ENCODE results near the gene CD48. TPM values are rescaled to one million over a fixed set of nuclear protein-coding genes. Genes with fewer than 3 reads are reported as not detected.
"Not testable (repeated sequence)": the region's sequence is repeated elsewhere in the genome, so short reads cannot be mapped to it uniquely, and the experiment has no call there.

Gene CD48
- total RNA-seq, 1 donor, result not detected

DNA sequence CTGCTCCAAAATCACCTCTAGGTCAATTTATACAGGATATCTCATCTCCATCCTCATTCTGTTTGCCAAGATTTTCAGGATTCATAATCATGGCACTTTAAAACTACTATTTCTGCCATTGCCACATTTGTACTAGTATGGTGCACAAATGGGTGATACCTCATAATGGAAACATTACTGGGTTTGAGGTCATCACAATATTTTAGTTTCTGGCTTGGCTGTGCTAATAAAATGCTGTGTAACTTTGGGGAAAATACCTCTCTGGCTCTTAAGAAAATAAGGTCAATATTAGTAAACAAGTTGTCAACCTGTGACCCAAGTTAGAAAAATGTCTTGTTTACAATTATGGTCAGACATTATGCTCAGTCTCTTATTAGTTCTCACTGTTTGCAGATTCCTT lies 22.7 kb upstream of the CD48 start:
- DNase-seq (ENCODE audit: low read depth), result peak; percentile 10
- TF ChIP-seq, protein P1, sequence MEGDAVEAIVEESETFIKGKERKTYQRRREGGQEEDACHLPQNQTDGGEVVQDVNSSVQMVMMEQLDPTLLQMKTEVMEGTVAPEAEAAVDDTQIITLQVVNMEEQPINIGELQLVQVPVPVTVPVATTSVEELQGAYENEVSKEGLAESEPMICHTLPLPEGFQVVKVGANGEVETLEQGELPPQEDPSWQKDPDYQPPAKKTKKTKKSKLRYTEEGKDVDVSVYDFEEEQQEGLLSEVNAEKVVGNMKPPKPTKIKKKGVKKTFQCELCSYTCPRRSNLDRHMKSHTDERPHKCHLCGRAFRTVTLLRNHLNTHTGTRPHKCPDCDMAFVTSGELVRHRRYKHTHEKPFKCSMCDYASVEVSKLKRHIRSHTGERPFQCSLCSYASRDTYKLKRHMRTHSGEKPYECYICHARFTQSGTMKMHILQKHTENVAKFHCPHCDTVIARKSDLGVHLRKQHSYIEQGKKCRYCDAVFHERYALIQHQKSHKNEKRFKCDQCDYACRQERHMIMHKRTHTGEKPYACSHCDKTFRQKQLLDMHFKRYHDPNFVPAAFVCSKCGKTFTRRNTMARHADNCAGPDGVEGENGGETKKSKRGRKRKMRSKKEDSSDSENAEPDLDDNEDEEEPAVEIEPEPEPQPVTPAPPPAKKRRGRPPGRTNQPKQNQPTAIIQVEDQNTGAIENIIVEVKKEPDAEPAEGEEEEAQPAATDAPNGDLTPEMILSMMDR (IDR thresholded peaks at IDR 0.05; ENCODE audit: insufficient read depth, low read depth, low read length), result no peak
- H3K4me3 ChIP-seq (ENCODE audit: low read depth, low read length), result no peak overlapping the region

DNA sequence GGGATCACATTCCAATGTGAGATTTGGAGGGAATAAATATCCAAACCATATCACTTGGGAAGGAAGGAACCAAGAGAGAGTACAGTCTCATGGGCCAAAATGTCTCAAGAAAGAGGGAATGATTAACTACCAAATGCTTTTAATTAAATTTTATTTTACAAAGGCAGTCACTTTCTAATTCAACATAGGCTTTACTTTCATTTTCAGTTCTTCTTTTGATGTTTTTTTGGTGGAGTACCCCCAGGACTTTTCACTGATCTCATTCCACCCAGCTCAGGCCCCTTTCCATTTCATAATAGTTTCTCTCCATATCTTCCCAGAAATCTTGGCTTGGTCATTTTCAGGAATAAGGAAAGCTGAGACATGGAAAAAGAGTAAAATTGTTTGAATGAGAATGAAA lies 22.3 kb upstream of the CD48 start:
- no peak for DNase-seq (ENCODE audit: low read depth)
- no peak overlapping the region for H3K4me3 ChIP-seq (ENCODE audit: low read depth, low read length)
- TF ChIP-seq, protein P1 (IDR thresholded peaks at IDR 0.05; ENCODE audit: insufficient read depth, low read depth, low read length), result no peak

DNA sequence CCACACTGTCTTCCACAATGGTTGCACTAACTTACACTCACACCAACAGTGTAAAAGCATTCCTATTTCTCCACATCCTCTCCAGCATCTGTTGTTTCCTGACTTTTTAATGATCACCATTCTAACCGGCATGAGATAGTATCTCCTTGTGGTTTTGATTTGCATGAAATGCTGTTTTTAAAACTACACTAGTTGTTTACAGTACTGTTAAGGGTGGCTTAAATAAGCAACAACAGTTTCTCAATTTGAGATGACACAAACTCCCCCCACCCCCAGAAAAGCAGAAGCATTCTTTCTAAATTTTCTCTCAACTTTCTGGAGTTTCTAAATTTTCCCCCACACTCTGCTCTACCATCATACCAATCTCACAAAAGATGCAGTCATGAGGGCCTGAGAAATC lies 20.4 kb upstream of the CD48 start:
- TF ChIP-seq, protein P1 (IDR thresholded peaks at IDR 0.05; ENCODE audit: insufficient read depth, low read depth, low read length), result no peak
- DNase-seq (ENCODE audit: low read depth), result peak; percentile 11
- no peak overlapping the region for H3K4me3 ChIP-seq (ENCODE audit: low read depth, low read length)

DNA sequence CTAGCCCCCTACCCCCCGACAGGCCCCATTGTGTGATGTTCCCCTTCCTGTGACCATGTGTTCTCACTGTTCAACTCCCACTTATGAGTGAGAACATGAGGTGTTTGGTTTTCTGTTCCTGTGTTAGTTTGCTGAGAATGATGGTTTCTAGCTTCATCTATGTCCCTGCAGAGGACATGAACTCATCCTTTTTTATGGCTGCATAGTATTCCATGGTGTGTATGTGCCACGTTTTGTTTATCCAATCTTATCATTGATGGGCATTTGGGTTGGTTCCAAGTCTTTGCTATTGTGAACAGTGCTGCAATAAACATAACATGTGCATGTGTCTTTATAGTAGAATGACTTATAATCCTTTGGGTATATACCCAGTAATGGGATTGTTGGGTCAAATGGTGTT lies 19.9 kb upstream of the CD48 start:
- H3K4me3 ChIP-seq (ENCODE audit: low read depth, low read length); DNase-seq (ENCODE audit: low read depth): not testable (repeated sequence)

DNA sequence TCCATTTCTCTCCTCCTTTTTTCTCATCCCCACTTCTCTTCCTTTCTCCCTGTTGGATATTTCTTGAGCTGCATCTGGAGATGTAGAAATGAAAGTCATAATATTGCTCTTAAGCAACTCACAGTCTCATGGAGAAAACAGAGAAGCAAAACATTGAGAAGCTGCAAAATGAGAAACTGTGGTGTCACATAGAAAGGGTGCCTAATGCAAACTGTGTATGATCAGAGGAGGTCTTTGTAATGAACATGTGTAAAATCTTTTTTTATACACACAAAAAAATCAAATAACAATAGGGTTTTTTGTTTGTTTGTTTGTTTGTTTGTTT lies 15.7 kb upstream of the CD48 start:
- no peak for DNase-seq (ENCODE audit: low read depth)
- H3K4me3 ChIP-seq (ENCODE audit: low read depth, low read length), result no peak overlapping the region
- TF ChIP-seq, protein P1 (IDR thresholded peaks at IDR 0.05; ENCODE audit: insufficient read depth, low read depth, low read length), result no peak

DNA sequence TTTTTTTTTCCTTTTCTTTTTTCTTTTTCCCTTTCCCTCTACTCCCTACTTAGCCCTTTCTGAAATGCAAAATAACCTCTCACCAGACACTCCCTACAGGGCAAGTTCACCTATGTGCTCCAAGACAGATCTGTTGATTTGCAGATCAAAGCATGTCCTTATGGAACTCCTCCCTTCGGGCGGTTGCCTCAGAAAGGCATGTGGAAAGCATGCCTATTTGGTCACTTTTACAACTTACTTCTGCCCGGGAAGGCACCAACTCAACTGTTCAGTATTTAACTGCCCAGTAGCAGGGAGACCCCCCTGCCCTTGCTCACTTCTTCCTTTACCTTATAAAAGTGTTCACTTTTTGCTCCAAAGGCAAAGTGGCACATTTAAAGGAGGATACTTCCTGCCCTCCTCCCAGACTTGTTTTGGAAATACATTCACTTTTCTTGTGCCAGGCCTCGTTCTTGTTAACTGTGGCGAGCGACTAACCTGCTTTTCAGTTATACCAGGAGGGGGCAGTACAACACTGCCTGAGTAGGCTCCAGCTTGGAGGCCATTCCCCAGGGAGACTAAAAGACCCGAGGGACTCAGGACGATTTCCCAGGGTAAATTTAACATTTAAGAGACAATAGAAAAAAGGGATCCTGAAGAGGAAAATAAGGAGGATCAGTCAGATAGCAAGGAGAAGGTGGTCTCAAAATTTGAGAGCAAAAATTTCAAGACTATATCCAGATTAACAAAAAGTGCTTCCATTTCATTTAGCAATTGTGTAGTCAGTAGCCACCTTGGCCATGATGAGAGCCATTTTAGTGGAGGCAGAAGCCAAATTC lies 15.1 kb upstream of the CD48 start:
- DNase-seq (ENCODE audit: low read depth), result peak; percentile 68
- no peak overlapping the region for H3K4me3 ChIP-seq (ENCODE audit: low read depth, low read length)
- TF ChIP-seq, protein P1 (IDR thresholded peaks at IDR 0.05; ENCODE audit: insufficient read depth, low read depth, low read length), result peak; percentile 76

DNA sequence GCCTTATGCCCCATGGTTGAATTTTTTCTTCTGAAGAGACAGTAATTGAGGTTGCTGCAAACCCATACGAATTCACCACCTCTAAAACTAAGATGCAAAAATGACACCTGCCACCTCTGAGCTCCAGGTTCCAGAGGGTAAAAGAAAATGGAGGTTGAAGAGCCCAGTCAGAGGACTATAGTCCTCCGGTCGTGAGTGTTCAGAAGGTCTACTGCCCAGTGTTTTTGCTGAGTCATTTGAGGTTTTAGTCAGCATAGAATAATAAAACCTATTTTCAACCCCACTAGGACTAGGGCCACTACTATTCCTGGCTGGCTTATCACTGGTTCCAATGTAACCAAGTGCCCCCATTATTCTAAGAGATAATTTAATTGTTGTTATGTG lies 14.5 kb upstream of the CD48 start:
- TF ChIP-seq, protein P1 (IDR thresholded peaks at IDR 0.05; ENCODE audit: insufficient read depth, low read depth, low read length), result no peak
- no peak for DNase-seq (ENCODE audit: low read depth)
- H3K4me3 ChIP-seq (ENCODE audit: low read depth, low read length), result no peak overlapping the region
